Fibroblast of the aortic adventitia (primary cell): ENCODE results near the gene COL4A2. TPM values are rescaled to one million over a fixed set of nuclear protein-coding genes. Genes with fewer than 3 reads are reported as not detected.
A peak's percentile ranks its signal among the peaks of the same experiment; 100 is the strongest.

Experiments
- DNase-seq: peaks from one replicate; pipeline ENCODE4 v3.0.0-alpha.2; 2010; ENCODE audit warnings: low read depth
- H3K4me3 ChIP-seq: 2 replicates; pipeline ENCODE4 v1.5.1; 2011; ENCODE audit warnings: low read depth, mild to moderate bottlenecking, control low read depth, low read length, moderate library complexity
- CTCF ChIP-seq: IDR thresholded peaks from 2 replicates; pipeline ENCODE4 v1.5.1; 2011; ENCODE audit warnings: mild to moderate bottlenecking, low read length, control low read depth, inconsistent platforms; ENCODE audit not compliant: insufficient read depth
- total RNA-seq: library from RNA; depleted of rRNA; stranded (reverse); fragments of >200 nt; gene quantifications from 2 replicates; pipeline ENCODE4 v1.2.3, GENCODE V29; 2012; ENCODE audit warnings: low replicate concordance

COL4A2 gene
- total RNA-seq, 1 donor = 53.3 TPM

DNA sequence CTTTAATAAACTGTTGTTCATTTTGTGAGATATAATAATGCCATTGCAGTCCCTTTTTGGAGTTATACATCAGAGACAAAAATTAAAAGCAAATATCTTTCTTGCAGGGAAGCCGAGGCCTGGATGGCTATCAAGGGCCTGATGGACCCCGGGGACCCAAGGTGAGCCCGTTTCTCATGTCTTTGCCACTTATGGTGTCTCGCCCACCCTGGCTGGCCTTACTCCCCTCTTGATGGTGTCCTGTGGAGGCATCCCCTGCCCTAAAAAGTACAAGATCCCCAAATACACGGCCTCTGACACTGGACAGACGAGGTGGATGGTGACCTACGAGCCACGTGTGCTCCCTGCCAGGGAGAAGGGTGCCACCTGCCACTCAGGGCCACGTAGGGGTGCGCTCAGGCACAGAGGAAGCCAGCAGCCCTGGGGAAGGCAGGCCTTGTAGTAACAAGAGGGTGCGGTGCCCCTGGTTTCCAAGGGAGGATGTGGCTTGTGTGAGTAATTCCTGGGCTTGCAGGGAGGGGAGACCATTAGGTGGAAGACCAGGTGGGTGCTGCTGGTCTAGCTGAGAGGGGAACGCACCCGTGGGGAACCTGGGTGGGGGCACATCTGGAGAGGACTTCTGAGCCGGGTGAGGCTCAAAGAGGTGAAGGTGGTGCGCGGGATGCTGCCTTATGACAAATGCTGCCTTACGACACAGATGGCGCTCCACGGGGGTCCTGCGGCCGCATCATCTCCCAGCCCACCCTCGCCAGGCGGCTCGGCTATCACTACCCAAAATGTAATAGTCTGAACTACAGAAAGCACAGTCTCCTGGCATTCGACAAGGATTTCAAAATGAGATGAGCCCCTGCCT lies 138.9 kb downstream of the COL4A2 start:
- no peak for TF ChIP-seq CTCF
- H3K4me3 ChIP-seq = no peak overlapping the region
- no peak for DNase-seq

DNA sequence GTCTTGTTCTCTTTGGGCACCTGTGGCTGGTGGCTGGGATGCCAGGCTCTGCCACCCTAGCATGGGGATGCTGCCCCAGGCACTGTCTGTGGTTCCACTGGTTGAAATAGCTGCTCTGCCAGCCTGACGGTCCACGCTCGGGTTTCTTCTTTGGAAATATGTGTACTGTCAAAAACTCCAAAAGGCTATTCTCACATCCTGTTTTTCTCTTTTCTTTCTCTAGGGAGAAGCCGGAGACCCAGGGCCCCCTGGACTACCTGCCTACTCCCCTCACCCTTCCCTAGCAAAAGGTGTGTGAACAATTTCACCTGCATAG lies 139.4 kb downstream of the COL4A2 start:
- no peak overlapping the region for H3K4me3 ChIP-seq
- no peak for DNase-seq
- TF ChIP-seq CTCF = no peak

- DNase-seq = peak; percentile 37
- no peak for TF ChIP-seq CTCF
- H3K4me3 ChIP-seq = no peak overlapping the region
Measured at GRCh38 chr13:110447058-110447511, 140.0 kb downstream of the COL4A2 start.

- no peak for TF ChIP-seq CTCF
Measured at GRCh38 chr13:110447801-110448200, 140.7 kb downstream of the COL4A2 start.

DNA sequence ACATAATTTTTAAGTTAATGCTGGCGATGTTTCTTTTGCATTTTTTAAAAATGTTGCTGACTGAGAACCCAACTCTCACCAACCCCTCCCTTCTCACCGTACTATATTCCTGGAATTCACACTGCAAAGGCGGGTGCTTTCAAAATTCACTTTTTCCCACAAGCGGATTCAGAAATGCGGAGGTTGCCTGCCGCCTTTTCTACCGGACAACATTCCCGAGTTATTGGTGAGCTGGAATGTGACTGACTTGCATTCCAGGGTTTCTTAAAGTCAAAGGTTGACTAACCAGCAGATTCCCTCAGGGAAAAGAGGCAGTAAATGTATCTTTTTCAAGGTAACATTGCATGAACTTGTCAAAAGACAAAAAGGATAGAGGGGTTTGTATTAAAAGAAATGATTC lies 141.1 kb downstream of the COL4A2 start:
- DNase-seq = peak; percentile 23
- no peak for TF ChIP-seq CTCF
- no peak overlapping the region for H3K4me3 ChIP-seq

More at GRCh38 chr13:110447801-110448200, 140.7 kb downstream of the COL4A2 start:
- H3K4me3 ChIP-seq = no peak overlapping the region
- DNase-seq = no peak

DNA sequence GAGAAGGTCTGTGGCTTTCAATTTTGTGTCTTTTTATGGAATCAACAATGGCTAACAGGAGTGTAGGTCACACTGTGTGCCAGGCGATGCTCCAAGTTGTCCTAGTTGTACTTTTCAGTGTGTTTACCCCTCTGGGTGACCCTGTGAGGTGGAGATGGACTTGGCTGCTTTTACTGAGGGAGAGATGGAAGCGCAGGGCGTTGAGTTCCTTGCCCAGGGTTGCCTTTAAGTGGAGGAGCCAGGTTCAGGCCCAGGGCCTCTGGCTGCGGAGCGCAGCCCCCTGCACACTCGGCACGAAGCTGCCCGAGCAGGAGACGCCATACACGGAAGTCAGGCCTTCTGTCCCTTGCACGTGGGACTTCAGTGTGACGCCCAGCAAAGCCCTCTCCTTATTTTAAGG lies 141.6 kb downstream of the COL4A2 start:
- no peak for TF ChIP-seq CTCF
- DNase-seq = no peak
- H3K4me3 ChIP-seq = no peak overlapping the region
